A673 (cell line): Measurements from ENCODE around the gene CRIP3.

ENCODE experiments used
- CTCF ChIP-seq: fragments of 300-800, 200-600 bp; sonication (generic); conservative IDR thresholded peaks from 2 replicates; pipeline ENCODE4 v1.5.1; 2017; ENCODE audit warnings: low read depth, mild to moderate bottlenecking, antibody characterized with exemption, low read length, moderate library complexity, mixed read lengths
- EZH2 ChIP-seq: fragments of 200-600 bp; sonication (generic); IDR thresholded peaks from 2 replicates; pipeline ENCODE4 v1.6.1; 2017; ENCODE audit warnings: borderline replicate concordance, low read depth, mild to moderate bottlenecking, mixed read lengths, antibody characterized with exemption, low read length; ENCODE audit not compliant: poor library complexity, severe bottlenecking

DNA sequence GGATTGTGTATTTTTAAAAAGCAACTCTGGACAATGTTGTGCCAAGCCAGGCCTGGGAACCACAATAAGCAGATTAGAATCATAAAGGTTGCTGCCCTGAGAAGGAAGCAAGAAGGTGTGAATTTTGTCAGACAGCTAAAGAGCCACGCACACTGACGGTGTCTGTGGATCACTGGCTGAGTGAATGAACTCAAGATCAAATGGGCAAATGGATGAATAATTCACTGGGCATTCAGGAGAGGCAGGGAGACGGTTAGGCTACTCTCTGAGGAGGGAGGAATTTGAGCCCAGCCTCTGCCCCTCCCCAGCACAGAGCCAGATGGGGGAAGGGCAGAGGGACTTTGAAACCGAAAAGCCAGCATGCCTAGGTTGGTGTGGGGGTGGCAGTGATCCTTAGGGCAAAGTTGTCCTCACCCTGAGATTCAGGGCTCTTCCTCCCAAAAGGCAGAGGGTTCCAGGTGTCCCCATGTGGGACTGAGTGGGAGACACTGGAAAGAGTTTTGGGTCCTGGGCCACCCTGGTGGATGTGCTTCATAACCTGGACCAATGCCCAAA is 30.0 kb downstream of the CRIP3 start:
- no peak for TF ChIP-seq CTCF
- no peak for TF ChIP-seq EZH2
